Lower lobe of right lung (tissue), 2 donors: ENCODE data around the gene CKAP2L. TPM values are rescaled to one million over a fixed set of nuclear protein-coding genes. Genes with fewer than 3 reads are reported as not detected.
A peak's percentile ranks its signal among the peaks of the same experiment; 100 is the strongest.

Experiments used
- ATAC-seq, 2 donors: fragments of 200-7000 bp; cut with Tn5 transposase; one replicate each; pipeline ENCODE4 v1.9.1; 2020 to 2022; ENCODE audit warnings: mild to moderate bottlenecking in 2 of 2, moderate library complexity in 2 of 2
- DNase-seq: peaks from one replicate; pipeline ENCODE4 v3.0.0-alpha.2; 2020
- H3K27ac ChIP-seq: fragments of 200-600 bp; one replicate; pipeline ENCODE4 v1.8.0; 2022
- H3K27me3 ChIP-seq: fragments of 200-600 bp; one replicate; pipeline ENCODE4 v1.8.0; 2022; ENCODE audit warnings: low read depth
- H3K36me3 ChIP-seq: fragments of 200-600 bp; one replicate; pipeline ENCODE4 v1.8.0; 2022; ENCODE audit warnings: mild to moderate bottlenecking
- H3K4me1 ChIP-seq: fragments of 200-600 bp; one replicate; pipeline ENCODE4 v1.8.0; 2022
- H3K4me3 ChIP-seq: fragments of 200-600 bp; one replicate; pipeline ENCODE4 v1.8.0; 2022; ENCODE audit warnings: mild to moderate bottlenecking
- H3K9me3 ChIP-seq: fragments of 200-600 bp; one replicate; pipeline ENCODE4 v1.8.0; 2022
- CTCF ChIP-seq: fragments of 200-600 bp; IDR thresholded peaks from one replicate; pipeline ENCODE4 v1.8.0; 2022; ENCODE audit warnings: antibody characterized with exemption, mild to moderate bottlenecking
- intact Hi-C: fragments of 100-400 bp; cut with DNase I; formaldehyde crosslinking; loops from one replicate; pipeline ENCODE4 v1.11.0; 2022
- total RNA-seq: library from RNA; stranded (reverse); fragmentation: NEBNext Ultra II Directional; extraction: Animal tissue kit (Norgen Biotek cat#: 25700); gene quantifications from one replicate; pipeline ENCODE4 v1.2.1, GENCODE V29; 2021
- donor health status: DM: no; HTN: yes; CAD: no; lungs with severe emphysema.

Gene CKAP2L
- total RNA-seq, 1 donor from 2014 or later, result 1.3 TPM

- Histone ChIP-seq H3K36me3 (no peaks in the 10 kb centered on the region), H3K27me3 (no peaks in the 10 kb centered on the region), H3K4me3 (no peak overlapping the region), H3K27ac (no peak overlapping the region), H3K9me3 (no peaks in the 10 kb centered on the region), H3K4me1 (no peaks in the 10 kb centered on the region)
- TF ChIP-seq CTCF, result no peak
- ATAC-seq (no peak), DNase-seq (no peak)
- intact Hi-C loops, result no loop called here
These were observed 12.8 kb downstream of the CKAP2L start for GRCh38 chr2:112751451-112752197.

GRCh38 chr2:112750560-112750843 lies 13.9 kb downstream of the CKAP2L start:
- TF ChIP-seq CTCF, result no peak
- Histone ChIP-seq H3K27ac (no peak overlapping the region), H3K9me3 (no peaks in the 10 kb centered on the region), H3K27me3 (no peaks in the 10 kb centered on the region), H3K36me3 (no peaks in the 10 kb centered on the region), H3K4me3 (no peak overlapping the region), H3K4me1 (no peaks in the 10 kb centered on the region)
- DNase-seq (no peak), ATAC-seq (no peak)
- intact Hi-C loops, result no loop called here

- peak; percentile 85 to 93 for ATAC-seq
- peak; percentile 93 for TF ChIP-seq CTCF
- H3K9me3 ChIP-seq, result no peaks in the 10 kb centered on the region
- H3K36me3 ChIP-seq, result no peaks in the 10 kb centered on the region
- H3K27ac ChIP-seq, result no peak overlapping the region
- intact Hi-C loops, result loop anchor here (5.0 kb wide), 1 partner anchor 192 kb away; no protein-coding TSS in a partner anchor
- H3K27me3 ChIP-seq, result no peaks in the 10 kb centered on the region
- H3K4me3 ChIP-seq, result no peak overlapping the region
- DNase-seq, result peak; percentile 81
- no peaks in the 10 kb centered on the region for H3K4me1 ChIP-seq
These were observed 14.5 kb downstream of the CKAP2L start for GRCh38 chr2:112749755-112750559.

- Histone ChIP-seq H3K9me3 (no peaks in the 10 kb centered on the region), H3K4me3 (no peak overlapping the region), H3K4me1 (no peaks in the 10 kb centered on the region), H3K27me3 (no peaks in the 10 kb centered on the region), H3K27ac (no peak overlapping the region), H3K36me3 (no peaks in the 10 kb centered on the region)
- intact Hi-C loops, result no loop called here
- DNase-seq, result no peak
- no peak for ATAC-seq
- no peak for TF ChIP-seq CTCF
These were observed 23.9 kb downstream of the CKAP2L start for GRCh38 chr2:112740527-112740926.

GRCh38 chr2:112737542-112738232 lies 26.7 kb downstream of the CKAP2L start:
- H3K9me3 ChIP-seq, result no peaks in the 10 kb centered on the region
- ATAC-seq (no peak), DNase-seq (no peak)
- H3K36me3 ChIP-seq, result no peaks in the 10 kb centered on the region
- no peak for TF ChIP-seq CTCF
- intact Hi-C loops, result no loop called here
- no peak overlapping the region for H3K4me3 ChIP-seq
- H3K27ac ChIP-seq, result no peak overlapping the region
- H3K4me1 ChIP-seq, result no peaks in the 10 kb centered on the region
- H3K27me3 ChIP-seq, result no peaks in the 10 kb centered on the region
